HG02571 (cell line): ENCODE measurements around the gene APOM.

ENCODE experiments used
- ATAC-seq: cut with Tn5 transposase; IDR thresholded peaks from one replicate; pipeline ENCODE4 v1.9.1; 2021; ENCODE audit warnings: mild to moderate bottlenecking, moderate library complexity; ENCODE audit not compliant: unreplicated experiment

The APOM gene

DNA sequence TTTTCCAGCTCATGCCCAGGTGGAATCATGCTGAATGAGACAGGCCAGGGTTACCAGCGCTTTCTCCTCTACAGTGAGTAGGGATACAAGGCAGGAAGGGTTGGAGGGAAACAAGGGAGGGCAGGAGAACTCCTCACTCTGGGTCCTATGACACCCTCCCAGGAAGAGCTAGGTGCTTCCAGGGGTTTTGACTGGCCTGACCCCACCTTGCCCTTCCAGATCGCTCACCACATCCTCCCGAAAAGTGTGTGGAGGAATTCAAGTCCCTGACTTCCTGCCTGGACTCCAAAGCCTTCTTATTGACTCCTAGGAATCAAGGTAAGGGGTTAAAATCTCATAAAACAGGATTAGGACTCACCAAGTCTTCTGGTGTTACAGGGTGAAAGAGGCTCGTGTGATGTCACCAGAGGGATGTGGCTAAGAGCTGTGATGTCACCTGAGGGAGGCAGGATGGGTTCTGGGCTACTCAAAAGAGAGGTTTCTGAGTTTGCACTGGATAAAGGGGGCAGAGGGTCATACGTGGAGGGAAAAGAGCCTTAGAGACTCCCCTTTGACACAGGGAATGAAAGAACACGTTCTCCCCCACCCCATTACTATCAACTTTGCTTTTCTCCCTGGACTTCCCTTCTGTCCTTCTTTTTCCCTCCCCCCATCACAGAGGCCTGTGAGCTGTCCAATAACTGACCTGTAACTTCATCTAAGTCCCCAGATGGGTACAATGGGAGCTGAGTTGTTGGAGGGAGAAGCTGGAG lies 1.9 kb downstream of the APOM start:
- no peak for ATAC-seq

DNA sequence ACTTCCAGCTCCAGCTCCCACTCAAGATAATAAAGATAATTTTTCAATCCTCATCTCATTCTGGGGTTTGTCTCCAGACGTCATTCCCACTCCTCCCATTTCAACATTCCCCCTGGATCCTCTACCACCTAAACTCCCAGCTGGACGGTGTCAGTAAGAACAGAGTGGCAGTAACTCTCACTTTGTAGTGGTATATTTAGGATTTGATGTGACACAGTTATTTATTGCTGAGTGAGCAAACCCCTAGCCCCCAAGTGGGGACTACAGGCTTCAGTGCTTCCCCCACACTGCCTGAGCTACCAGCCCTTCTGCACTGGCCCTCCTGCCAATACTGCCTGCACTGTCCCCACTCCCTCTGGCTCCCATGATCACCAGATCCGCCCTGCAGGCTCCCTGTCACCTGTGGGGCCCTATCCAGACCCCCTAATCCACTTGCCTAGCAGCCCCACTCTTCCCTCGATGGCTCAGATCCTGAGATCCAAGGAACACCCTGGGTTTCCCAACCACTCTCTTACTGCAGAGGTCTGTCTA lies 2.5 kb downstream of the APOM start:
- no peak for ATAC-seq

DNA sequence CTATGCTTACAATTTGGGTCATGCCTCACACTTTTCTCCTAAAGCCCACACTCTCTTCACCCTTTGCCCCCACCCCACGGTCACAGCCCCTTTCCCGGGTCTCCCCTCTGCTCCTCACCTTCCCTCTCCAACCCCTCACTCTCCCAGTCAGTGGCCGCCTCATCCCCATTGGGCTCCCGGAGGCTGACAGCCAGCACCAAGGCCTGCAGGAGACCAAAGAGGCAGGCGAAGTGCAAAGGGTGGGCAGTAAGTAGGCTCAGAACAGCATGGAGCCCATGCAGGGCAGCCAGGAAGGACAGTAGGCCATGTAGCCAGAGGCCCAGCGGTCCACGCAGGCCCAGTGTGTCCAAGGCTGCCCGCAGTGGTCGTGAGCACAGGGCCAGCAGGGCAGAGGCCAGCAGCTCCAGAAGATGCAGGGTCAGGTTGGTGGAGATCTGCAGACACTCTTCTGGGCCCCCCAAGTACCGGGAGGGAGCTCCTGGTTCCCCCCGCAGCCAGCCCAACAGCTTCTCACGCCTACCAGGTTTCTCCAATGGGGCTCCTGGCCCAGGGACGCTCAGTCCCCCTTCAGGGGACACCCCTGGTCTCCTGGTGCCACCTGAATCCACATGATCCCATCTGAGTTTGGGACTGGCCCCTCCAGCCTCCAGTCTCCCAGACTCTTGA lies 3.4 kb downstream of the APOM start:
- ATAC-seq = no peak

DNA sequence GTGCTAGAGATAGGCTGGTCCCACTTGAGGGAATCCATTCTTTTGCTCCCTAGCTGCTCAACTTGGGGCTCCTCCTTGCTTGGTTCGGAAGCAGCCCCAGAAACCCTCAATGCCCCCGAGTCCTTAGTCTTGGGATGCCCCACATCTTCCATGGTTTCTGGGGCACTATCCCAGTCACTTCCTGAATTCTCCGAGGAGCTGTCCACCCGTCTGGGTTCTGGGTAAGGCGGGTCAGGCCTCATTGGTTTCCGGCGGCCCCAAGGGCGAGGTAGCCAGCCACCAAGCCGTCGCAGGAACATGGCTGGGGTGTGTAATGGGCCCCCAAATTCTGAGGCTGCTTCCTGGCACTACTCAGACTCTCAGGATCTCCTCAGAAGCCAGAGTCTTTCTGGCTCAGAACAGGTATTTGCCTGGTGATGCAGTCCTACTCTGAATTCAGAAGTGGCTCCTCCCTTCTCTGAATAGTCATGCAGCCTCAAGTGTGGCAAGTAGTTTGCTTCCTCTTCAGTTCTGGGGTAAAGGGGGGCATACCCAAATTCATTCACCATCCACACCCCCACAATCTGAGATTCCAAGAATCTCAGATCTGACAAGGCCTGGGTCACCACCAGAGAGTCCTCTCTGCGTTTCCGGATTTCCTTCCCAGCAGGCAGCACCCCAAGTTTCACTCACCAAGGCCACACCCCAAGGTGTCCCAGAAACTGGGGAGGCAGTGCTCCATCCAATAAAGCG lies 4.1 kb downstream of the APOM start:
- ATAC-seq = no peak

DNA sequence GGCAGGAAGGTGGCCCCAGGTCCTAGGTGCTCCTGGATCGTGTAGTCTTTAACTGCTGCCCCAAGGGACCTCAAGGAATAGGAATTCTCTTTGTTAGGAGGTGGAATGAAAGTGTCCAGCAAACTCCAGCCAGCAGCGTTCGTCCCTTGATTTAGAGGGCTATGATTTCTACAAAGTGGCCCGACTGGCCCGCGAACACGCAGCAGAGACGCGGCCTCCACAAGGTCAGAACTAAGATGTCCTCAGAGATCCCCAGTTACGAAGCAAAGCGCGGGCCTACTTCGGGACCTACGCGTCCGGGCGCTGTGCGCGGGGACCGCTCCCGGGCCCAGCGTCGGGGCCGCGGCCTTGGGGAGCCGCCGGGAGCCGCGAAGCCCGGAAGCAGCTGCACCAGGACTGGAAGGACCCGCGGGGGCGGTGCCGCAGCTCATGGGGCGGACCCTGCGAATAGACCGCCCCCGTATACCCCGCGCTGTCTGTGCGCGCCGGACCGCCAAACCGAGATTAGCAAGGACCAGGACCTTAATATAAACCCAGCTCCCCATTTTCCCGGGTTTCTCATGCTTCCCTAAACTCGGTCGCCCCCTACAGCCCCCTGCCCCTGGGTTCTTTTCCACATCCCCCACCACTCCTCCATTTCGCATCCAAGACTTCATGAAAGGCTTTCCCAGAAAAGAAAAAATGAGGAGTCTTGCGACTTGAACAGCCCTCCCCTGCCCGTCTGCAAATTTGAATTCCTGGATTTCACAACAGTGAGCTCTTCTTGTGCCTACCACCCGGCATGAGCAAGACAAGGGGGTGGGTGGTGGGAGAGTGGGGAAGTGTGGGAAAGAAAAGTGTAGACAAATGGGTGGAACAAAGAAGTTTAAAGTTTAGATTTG lies 4.9 kb downstream of the APOM start, which contains the start of gene C6orf47:
TSS of gene C6orf47 (minus strand) at position 398 of the 881 bp plus-strand sequence. CDS start 831 bp downstream, outside the sequence.
- peak; percentile 45 for ATAC-seq

DNA sequence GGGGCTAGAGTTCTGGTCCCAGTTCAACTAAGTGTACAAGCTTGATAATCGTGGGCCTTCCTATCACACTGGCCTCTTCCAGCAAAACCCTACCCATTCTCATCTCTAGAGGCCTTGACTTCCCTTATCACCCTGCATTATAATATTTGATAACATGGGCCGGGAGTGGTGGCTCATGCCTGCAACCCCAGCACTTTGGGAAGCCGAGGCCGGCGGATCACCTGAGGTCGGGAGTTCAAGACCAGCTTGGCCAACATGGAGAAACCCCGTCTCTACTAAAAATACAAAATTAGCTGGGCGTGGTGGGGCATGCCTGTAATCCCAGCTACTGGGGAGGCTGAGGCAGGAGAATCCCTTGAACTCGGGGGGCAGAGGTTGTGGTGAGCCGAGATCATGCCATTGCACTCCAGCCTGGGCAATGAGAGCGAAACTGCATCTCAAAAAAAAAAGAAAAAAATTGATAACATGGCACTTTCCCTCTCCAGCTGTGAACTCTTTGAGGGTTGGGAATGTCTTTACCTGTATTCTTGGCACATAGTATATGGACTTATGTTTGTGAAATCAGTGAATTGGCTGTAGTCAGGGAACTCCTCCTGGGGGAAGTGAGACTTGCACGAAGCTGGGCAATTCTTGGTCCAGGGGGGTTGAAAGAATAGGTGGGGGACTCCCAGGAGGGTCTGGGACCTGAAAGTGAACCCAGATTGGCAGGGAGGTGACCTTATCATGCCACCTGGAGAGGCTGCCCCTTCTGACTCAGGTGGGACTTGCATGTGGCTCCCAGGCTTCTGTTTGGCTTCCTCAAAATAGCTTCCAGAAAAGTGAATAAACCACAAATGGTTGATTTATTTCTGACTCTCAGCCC lies 5.8 kb downstream of the APOM start:
- no peak for ATAC-seq

DNA sequence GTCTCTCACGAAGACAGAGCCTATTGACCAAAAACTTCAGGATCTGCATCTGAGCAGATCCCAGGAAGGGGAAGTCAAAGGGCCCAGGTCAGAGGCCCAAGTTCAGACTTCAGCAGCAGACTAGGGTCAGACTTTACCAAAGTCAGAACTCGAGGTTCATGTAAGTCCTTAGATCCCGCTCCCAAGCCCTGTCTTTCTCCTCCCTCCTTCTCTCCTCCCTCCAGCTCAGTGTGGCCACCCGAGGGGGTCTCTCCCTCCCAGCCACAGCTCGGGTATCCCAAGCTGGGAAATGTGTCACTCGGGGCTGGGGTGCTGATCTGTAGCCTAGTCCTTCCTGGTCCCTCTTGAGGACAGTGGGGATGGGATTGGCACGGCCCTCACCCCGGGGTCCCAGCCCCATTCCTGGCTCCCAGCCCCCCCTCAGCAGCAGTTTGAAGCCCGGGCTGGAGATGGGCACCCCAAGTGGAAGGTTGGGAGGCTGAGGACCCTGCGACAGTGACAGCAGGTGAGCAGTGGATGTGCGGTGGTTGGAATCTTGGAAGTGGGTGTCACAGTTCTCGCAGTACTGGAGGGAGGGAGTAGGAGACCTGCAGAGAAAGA lies 6.5 kb downstream of the APOM start:
- no peak for ATAC-seq

DNA sequence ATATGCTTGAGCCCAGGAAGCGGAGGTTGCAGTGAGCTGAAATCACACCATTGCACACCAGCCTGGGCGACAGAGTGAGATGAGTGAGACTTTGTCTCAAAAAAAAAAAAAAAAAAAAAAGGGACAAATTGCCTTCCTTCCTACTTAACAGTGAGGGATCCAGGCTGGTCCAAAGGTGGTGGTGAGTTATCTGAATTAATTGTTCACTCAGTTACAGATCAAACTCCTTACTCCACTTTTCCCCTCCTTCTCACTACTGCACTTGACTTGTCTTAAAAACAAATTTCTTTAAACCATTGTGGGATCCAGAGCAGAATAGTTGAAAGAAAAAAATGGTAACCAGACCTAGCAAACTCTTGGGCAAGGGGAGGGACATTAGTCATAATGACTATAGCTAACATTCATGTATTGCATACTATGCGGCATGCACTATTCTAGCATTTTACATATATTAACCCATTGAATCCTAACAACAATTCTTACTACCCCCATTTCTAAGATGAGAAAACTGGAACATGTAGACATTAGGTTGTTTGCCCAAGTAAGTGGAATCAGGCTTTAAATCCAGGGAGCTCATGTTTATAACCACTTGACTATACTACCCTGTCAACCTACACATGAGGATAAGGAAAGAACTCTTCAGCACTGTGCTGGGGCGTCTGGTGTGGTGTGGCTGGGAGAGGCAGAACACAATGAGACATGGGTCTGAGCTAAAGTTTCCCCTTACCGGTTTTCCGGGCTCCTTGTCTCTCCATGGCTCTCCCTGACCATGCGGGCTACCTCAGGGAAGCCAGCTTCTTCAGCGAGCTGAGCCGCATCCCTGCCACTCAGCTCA lies 7.6 kb downstream of the APOM start:
- no peak for ATAC-seq

DNA sequence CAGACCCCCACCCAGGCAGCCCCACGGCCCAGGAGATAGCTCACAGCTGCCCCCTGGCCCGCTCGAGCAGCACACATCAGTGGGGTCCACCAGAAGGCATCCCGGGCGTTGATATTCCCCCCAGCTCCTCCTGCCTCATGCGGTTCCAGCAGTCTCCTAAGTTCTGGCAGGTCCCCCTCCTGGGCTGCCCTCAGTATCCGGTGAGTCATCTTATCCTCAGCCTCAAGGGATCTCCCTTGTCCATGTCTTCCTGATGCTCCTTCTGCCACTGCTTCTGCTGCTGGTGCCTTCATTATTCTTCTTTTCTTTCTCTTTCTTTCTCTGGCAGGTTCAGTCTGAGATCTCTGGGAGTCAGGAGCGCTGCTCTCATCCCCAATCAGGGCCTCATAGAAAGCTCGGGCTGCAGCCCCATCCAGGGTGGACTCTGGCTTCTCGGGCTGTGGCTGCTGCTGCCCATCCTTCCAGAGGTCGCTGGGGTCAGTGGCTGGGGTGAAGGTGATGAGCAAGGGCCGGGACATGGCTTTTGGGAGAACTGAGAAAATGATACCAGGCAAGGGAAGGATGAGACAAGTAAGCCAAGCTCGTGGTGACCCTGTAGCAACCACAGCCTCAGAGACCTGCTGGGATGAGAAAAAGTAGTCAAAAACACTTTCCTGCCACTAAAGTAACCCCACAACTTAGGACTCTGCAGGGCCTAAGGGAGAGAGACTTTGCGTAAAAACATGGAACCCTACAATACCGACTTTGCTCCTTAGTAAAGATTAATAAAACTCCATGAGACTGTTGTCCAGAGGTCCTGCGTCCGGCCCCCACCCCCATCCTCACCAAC lies 8.5 kb downstream of the APOM start:
- ATAC-seq = no peak

DNA sequence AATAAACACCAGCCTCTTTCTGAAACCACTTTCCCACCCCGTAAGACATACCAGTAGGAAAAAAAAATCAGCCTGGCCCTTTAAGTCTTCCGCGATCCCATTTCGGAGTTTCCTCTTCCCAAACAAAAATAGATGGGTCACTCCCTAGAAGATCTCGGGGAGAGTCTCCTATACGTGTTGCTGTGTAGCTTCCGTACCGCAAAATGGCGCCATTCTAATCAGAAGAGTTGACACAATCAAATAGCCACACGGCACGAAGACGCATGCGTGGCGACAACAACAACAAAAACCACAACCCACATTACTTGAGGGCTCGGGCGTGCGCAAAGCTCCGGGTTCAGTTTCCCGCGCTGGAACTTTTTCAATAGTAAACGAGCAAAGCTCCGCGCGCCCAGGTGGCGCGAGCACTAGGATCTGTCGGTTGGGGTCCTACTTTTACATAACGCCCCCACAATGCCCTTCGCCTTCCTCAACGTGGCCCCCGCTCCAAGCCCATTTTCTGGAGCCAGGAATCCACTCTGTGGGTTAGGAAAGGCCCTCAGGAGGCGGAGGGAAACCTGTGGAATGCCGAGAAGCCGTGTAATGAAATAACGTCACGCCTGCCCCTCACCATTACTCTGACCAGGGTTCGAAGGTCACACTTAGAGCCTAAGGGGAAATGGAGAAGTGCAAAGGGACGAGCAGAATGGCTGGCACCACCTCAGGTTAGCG lies 9.3 kb downstream of the APOM start, which contains the start of gene GPANK1:
TSS of gene GPANK1 (minus strand) at position 208 of the 711 bp plus-strand sequence. CDS start 519 bp downstream, outside the sequence.
- peak; percentile 29 for ATAC-seq

DNA sequence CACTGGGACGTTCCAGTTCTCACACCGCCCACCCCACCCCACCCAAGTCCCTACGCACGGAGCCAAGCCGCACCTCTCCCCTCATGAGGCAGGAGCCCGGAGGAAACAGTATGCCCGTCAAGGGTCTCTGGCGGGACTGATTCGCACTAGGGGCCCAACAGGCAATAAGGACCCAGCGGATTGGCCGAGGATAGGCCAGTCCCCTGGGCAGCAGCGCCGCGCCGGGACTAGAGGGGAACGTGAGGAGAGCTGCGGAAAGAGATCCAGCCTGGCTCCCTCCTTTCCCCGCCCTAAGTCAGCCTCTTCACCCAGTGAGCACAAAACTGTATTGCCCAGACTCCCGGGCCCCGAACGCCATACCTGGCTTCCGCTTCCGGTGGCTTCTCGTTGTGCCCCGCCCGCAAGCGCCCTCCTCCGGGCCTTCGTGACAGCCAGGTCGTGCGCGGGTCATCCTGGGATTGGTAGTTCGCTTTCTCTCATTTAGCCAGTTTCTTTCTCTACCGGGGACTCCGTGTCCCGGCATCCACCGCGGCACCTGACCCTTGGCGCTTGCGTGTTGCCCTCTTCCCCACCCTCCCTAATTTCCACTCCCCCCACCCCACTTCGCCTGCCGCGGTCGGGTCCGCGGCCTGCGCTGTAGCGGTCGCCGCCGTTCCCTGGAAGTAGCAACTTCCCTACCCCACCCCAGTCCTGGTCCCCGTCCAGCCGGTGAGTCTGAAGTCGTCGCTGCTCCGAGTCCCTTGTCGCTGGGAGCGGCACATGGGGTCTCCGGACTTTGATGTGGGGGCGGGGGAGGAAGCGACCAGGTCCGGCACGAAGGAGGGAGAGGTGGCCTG lies 10.0 kb downstream of the APOM start, which contains the start of gene CSNK2B:
TSS of gene CSNK2B (plus strand) at position 580 of the 836 bp plus-strand sequence. CDS start 752 bp downstream, outside the sequence.
- peak; percentile 72 for ATAC-seq

DNA sequence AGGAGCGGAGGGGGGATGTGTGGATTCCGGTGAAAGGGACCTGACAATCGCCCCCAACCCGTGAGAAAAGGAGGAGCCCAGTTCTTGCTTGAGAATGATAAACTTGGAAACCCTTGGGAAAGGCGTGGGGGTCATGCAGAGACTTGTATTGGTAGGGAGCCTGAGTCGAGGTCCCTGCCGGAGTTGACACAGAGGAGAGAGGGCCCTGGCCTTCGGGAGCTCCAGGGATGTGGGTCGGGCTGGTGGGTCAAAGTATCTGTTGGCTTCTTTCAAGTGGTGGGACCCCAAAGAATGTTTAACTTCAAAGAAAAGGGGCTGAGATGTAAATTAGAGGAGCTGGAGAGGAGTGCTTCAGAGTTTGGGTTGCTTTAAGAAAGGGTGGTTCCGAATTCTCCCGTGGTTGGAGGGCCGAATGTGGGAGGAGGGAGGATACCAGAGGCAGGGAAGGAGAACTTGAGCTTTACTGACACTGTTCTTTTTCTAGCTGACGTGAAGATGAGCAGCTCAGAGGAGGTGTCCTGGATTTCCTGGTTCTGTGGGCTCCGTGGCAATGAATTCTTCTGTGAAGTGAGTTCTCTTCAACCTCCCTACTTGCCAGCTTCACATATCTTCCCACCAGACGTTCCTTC lies 10.8 kb downstream of the APOM start:
- ATAC-seq = no peak

DNA sequence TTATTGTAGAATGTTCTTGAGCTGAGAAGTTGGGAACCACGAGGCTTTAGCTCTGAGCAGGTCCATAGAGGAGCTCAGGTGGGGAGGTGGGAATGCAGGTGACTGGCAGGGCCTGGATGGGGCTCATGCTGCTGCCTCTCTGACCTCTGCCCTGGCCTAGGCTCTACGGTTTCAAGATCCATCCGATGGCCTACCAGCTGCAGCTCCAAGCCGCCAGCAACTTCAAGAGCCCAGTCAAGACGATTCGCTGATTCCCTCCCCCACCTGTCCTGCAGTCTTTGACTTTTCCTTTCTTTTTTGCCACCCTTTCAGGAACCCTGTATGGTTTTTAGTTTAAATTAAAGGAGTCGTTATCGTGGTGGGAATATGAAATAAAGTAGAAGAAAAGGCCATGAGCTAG lies 14.0 kb downstream of the APOM start, which contains the start of gene LY6G5B:
TSS of gene LY6G5B (plus strand) at position 301 of the 400 bp plus-strand sequence. CDS start 975 bp downstream, outside the sequence.
- no peak for ATAC-seq

DNA sequence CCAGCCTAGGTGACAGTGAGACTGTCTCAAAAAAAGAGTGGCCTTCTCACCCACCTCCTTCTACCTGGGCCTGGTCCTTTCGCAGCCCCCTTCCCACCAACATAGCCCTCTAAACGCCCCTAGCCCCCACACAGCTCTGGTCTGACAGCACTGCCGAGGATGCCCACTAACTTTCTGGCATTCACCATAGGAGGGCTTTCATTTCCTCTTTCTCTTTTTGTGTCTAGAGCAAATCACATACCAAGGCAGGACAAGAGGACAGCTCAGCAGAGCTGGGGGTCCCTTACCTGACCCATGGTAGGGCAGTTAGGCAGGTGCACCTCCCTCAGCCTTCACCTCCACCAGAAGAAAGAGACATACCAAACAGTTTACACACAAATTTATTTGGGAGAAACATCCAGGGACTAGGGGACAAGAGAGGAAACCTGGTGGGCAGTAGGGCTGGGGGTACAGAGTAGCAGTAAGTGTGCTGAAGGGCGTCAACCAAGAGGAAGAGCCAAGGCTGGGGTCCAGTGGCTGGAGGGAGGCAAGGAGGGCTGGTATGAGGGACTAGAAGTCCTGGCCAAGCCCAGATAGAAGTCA lies 20.7 kb downstream of the APOM start:
- no peak for ATAC-seq

DNA sequence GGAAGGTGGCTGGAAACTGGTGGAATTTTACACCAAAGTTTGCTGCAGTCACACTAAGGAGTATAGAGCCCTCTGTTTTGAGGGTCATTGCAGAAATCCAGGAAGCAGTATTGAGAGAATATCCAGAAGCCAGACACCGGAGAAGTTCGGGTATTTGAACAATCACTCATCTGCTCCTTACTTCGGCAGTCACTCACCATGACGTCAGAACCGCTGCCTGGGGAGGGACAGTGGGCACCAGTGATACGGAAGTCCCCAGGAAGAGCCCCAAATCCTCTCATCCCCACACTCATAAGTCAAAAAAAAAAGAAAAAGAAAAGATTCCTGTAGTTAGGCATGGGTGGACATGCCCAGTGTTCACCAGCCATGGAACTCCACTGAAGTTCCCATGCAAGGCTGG lies 21.2 kb downstream of the APOM start:
- no peak for ATAC-seq
